Osteoblast (primary cell): ENCODE measurements around the gene NKX2-1. TPM values are rescaled to one million over a fixed set of nuclear protein-coding genes. Genes with fewer than 3 reads are reported as not detected.

Experiments used
- DNase-seq: peaks from one replicate; pipeline ENCODE4 v3.0.0; 2011; ENCODE audit warnings: low spot score, mixed read lengths; ENCODE audit not compliant: insufficient read length; ENCODE audit errors: missing footprints
- H2AFZ ChIP-seq: 2 replicates; pipeline ENCODE4 v1.6.0; 2011; ENCODE audit warnings: mild to moderate bottlenecking, low read length
- H3K27ac ChIP-seq: 2 replicates; pipeline ENCODE4 v1.5.1; 2011; ENCODE audit warnings: mild to moderate bottlenecking, low read depth, low read length, moderate library complexity
- H3K27me3 ChIP-seq: 2 replicates; pipeline ENCODE4 v1.6.0; 2012; ENCODE audit warnings: mild to moderate bottlenecking, control low read depth, inconsistent platforms, low read length, moderate library complexity; ENCODE audit not compliant: insufficient read depth
- H3K36me3 ChIP-seq: 2 replicates; pipeline ENCODE4 v1.5.1; 2011; ENCODE audit warnings: mild to moderate bottlenecking, low read length, control low read depth, moderate library complexity; ENCODE audit not compliant: insufficient read depth
- H3K4me1 ChIP-seq: 2 replicates; pipeline ENCODE4 v1.5.1; 2011; ENCODE audit warnings: mild to moderate bottlenecking, low read length, control low read depth, moderate library complexity; ENCODE audit not compliant: insufficient read depth
- H3K4me2 ChIP-seq: 2 replicates; pipeline ENCODE4 v1.6.0; 2011; ENCODE audit warnings: mild to moderate bottlenecking, low read length; ENCODE audit not compliant: insufficient read depth
- H3K4me3 ChIP-seq: fragments of 200-600 bp; sonication (generic); 3 replicates; pipeline ENCODE4 v1.5.1; 2012; ENCODE audit warnings: mild to moderate bottlenecking, low read length, inconsistent platforms; ENCODE audit not compliant: insufficient read depth
- H3K79me2 ChIP-seq: 2 replicates; pipeline ENCODE4 v1.6.0; 2012; ENCODE audit warnings: mild to moderate bottlenecking, low read length, control low read depth, inconsistent platforms; ENCODE audit not compliant: insufficient read depth
- H3K9me3 ChIP-seq: 2 replicates; pipeline ENCODE4 v1.5.1; 2011; ENCODE audit warnings: low read depth, low read length, control low read depth
- H4K20me1 ChIP-seq: 2 replicates; pipeline ENCODE4 v1.6.0; 2012; ENCODE audit warnings: mild to moderate bottlenecking, low read length, control low read depth; ENCODE audit not compliant: insufficient read depth
- CTCF ChIP-seq: IDR thresholded peaks from 2 replicates; pipeline ENCODE4 v1.5.1; 2011; ENCODE audit warnings: mild to moderate bottlenecking, low read depth, low read length, moderate library complexity; ENCODE audit errors: extremely low read depth
- total RNA-seq: library from RNA; depleted of rRNA; stranded (reverse); fragments of >200 nt; gene quantifications from 2 replicates; pipeline ENCODE4 v1.2.3, GENCODE V29; 2012

The NKX2-1 gene
- total RNA-seq, 1 donor: not detected

- DNase-seq: peak; percentile 66
- H3K27ac ChIP-seq: no peak overlapping the region
- H3K4me1 ChIP-seq: no peaks in the 10 kb centered on the region
- H3K79me2 ChIP-seq: no peaks in the 10 kb centered on the region
- no peaks in the 10 kb centered on the region for H4K20me1 ChIP-seq
- no peak overlapping the region for H3K4me2 ChIP-seq
- peaks cover 94% of the 10 kb centered on the region for H3K27me3 ChIP-seq
- H3K4me3 ChIP-seq: no peak overlapping the region
- no peaks in the 10 kb centered on the region for H3K9me3 ChIP-seq
- TF ChIP-seq CTCF: no peak
- no peak overlapping the region for H2AFZ ChIP-seq
- no peaks in the 10 kb centered on the region for H3K36me3 ChIP-seq
Measured at GRCh38 chr14:36511981-36512584, 7.9 kb downstream of the NKX2-1 start.

GRCh38 chr14:36510874-36511273, 9.2 kb downstream of the NKX2-1 start:
- Histone ChIP-seq H3K4me3 (no peak overlapping the region), H4K20me1 (no peaks in the 10 kb centered on the region), H3K4me1 (no peaks in the 10 kb centered on the region), H3K27me3 (peaks cover 94% of the 10 kb centered on the region), H3K4me2 (no peak overlapping the region), H2AFZ (no peak overlapping the region), H3K36me3 (no peaks in the 10 kb centered on the region), H3K79me2 (no peaks in the 10 kb centered on the region), H3K27ac (no peak overlapping the region), H3K9me3 (no peaks in the 10 kb centered on the region)
- TF ChIP-seq CTCF: no peak
- DNase-seq: no peak

GRCh38 chr14:36510078-36510799, 9.8 kb downstream of the NKX2-1 start:
- H3K4me2 ChIP-seq: no peak overlapping the region
- peaks cover 93% of the 10 kb centered on the region for H3K27me3 ChIP-seq

More at GRCh38 chr14:36510078-36510799, 9.8 kb downstream of the NKX2-1 start:
- no peaks in the 10 kb centered on the region for H3K36me3 ChIP-seq
- no peaks in the 10 kb centered on the region for H3K9me3 ChIP-seq
- H3K27ac ChIP-seq: no peak overlapping the region
- no peak overlapping the region for H3K4me3 ChIP-seq
- no peak overlapping the region for H2AFZ ChIP-seq
- H3K4me1 ChIP-seq: no peaks in the 10 kb centered on the region
- H3K79me2 ChIP-seq: no peaks in the 10 kb centered on the region
- H4K20me1 ChIP-seq: no peaks in the 10 kb centered on the region
- DNase-seq: peak; percentile 39
- no peak for TF ChIP-seq CTCF
